GM12878 (cell line): ENCODE data around the gene DCC. TPM values are rescaled to one million over a fixed set of nuclear protein-coding genes. Genes with fewer than 3 reads are reported as not detected.

Experiments used
- ATAC-seq: fragments of 200-7000 bp; cut with Tn5 transposase; 3 replicates; pipeline ENCODE4 v1.9.1; 2020; ENCODE audit warnings: mild to moderate bottlenecking, moderate library complexity
- BruUV-seq: library from RNA; stranded (reverse); fragments of 400-500 nt; replicated peaks from 2 replicates; lab custom pipeline; 2021; lab: Mats Ljungman, UMichigan
- CTCF ChIA-PET: fragments of 300-600 bp; sonication (Branson Sonifier 250); formaldehyde crosslinking; extraction: SDS; loops from one replicate; lab custom pipeline; 2021; ENCODE audit warnings: inconsistent platforms; lab: Yijun Ruan, JAX
- POLR2A ChIA-PET: fragments of 350-600 bp; formaldehyde crosslinking; extraction: SDS; loops from one replicate; lab custom pipeline; 2021; ENCODE audit warnings: inconsistent platforms; lab: Charles Lee
- RAD21 ChIA-PET: fragments of 300-600 bp; sonication (Branson Sonifier 250); formaldehyde crosslinking; loops from one replicate; lab custom pipeline; 2023; ENCODE audit warnings: antibody characterized with exemption; ENCODE audit not compliant: unreplicated experiment; lab: Charles Lee
- SMC1A ChIA-PET: fragments of 300-600 bp; sonication (Branson Sonifier 250); formaldehyde crosslinking; loops from one replicate; lab custom pipeline; 2023; ENCODE audit not compliant: unreplicated experiment, uncharacterized antibody; lab: Charles Lee
- DNase-seq: peaks from one replicate; pipeline ENCODE4 v3.0.0-alpha.2; 2011; ENCODE audit warnings: low read depth, low spot score
- FAIRE-seq: peaks from 3 replicates; lab custom pipeline; 2011; peaks lifted over from hg19 to GRCh38; lab: Jason Lieb, UNC
- H2AFZ ChIP-seq: 2 replicates; pipeline ENCODE4 v1.6.0; 2011; ENCODE audit warnings: low read depth, low read length, control low read depth; ENCODE audit not compliant: control insufficient read depth
- H3K27ac ChIP-seq: 2 replicates; pipeline ENCODE4 v1.5.1; 2011; ENCODE audit warnings: control low read depth; ENCODE audit not compliant: control insufficient read depth, insufficient read depth
- H3K27me3 ChIP-seq, 2 experiments: replicated peaks in 1 of 2; 2 replicates each; pipeline versions ENCODE4 v1.6.0 to v1.6.1; 2011; ENCODE audit warnings: low read length in 1 of 2; ENCODE audit not compliant: control insufficient read depth in 2 of 2, insufficient read depth in 2 of 2
- H3K36me3 ChIP-seq, 2 experiments: 2 replicates each; pipeline ENCODE4 v1.5.1; 2011; ENCODE audit warnings: low read length in 1 of 2; ENCODE audit not compliant: control insufficient read depth in 2 of 2, insufficient read depth in 2 of 2
- H3K4me1 ChIP-seq: 2 replicates; pipeline ENCODE4 v1.6.1; 2011; ENCODE audit warnings: mild to moderate bottlenecking, low read length, moderate library complexity, mixed read lengths; ENCODE audit not compliant: control insufficient read depth, insufficient read depth
- H3K4me2 ChIP-seq: 2 replicates; pipeline ENCODE4 v1.6.0; 2011; ENCODE audit warnings: control low read depth; ENCODE audit not compliant: control insufficient read depth, insufficient read depth
- H3K4me3 ChIP-seq: fragments of 200-600 bp; sonication (generic); 2 replicates; pipeline ENCODE4 v1.5.1; 2016
- H3K79me2 ChIP-seq: 2 replicates; pipeline ENCODE4 v1.6.0; 2011; ENCODE audit warnings: low read length; ENCODE audit not compliant: control insufficient read depth, insufficient read depth
- H3K9ac ChIP-seq: 2 replicates; pipeline ENCODE4 v1.8.0; 2011; ENCODE audit warnings: low read length, control low read depth, mixed read lengths; ENCODE audit not compliant: control insufficient read depth, insufficient read depth
- H3K9me3 ChIP-seq: replicated peaks from 3 replicates; pipeline ENCODE4 v1.5.1; 2011; ENCODE audit warnings: mild to moderate bottlenecking, low read length; ENCODE audit not compliant: control insufficient read depth, insufficient read depth
- H4K20me1 ChIP-seq: 2 replicates; pipeline ENCODE4 v1.6.0; 2011; ENCODE audit not compliant: control insufficient read depth, insufficient read depth
- CBFB ChIP-seq: IDR thresholded peaks from 2 replicates; pipeline ENCODE4 v1.6.1; 2016; ENCODE audit warnings: antibody characterized with exemption, low read depth
- CHD1 ChIP-seq: IDR thresholded peaks from 2 replicates; pipeline ENCODE4 v1.6.1; 2012; ENCODE audit warnings: low read depth, low read length, improper control_type of control experiment
- CREB1 ChIP-seq: IDR thresholded peaks from 2 replicates; pipeline ENCODE4 v1.6.1; 2012; ENCODE audit warnings: low read depth, mild to moderate bottlenecking, inconsistent platforms
- CREM ChIP-seq: IDR thresholded peaks from 2 replicates; pipeline ENCODE4 v1.6.1; 2014; ENCODE audit warnings: antibody characterized with exemption, low read depth
- PML ChIP-seq: IDR thresholded peaks from 2 replicates; pipeline ENCODE4 v1.6.1; 2012; ENCODE audit warnings: low read length, inconsistent platforms
- TCF7 ChIP-seq: IDR thresholded peaks from 2 replicates; pipeline ENCODE4 v1.6.1; 2014; ENCODE audit warnings: antibody characterized with exemption, borderline replicate concordance
- ZNF622 ChIP-seq: fragments of 450-650 bp; IDR thresholded peaks from 2 replicates; pipeline ENCODE4 v1.6.1; 2017; ENCODE audit warnings: mild to moderate bottlenecking, inconsistent platforms
- WGBS: methylation state at CpG from one replicate; pipeline ENCODE4 v1.1.6; 2016; ENCODE audit warnings: low lambda C conversion rate; ENCODE audit not compliant: insufficient replicate concordance, insufficient coverage; ENCODE audit errors: missing lambda C conversion rate; 5-methylcytosine and 5-hydroxymethylcytosine counted together
- in situ Hi-C: fragments of 300-500 bp; cut with MboI; formaldehyde crosslinking; loops from 9 replicates; pipeline ENCODE4 v1.14.3; 2018; ENCODE audit warnings: mixed read lengths
- intact Hi-C: fragments of 100-400 bp; cut with micrococcal nuclease; formaldehyde crosslinking; loops from one replicate; pipeline ENCODE4 v1.14.2; 2022; ENCODE audit not compliant: unreplicated experiment
- polyA plus RNA-seq, 11 experiments: library from polyadenylated mRNA; depleted of rRNA in 4 of 11; unstranded in 6 of 11; stranded (reverse) in 5 of 11; fragments of >200 nt; fragmentation: Nextera tagmentation in 4 of 11; fragmentation: Illumina TruSeq in 1 of 11; extraction: Ambion mirVana in 4 of 11; extraction: Trizol in 1 of 11; gene quantifications; 1 replicate in 1 of 11; 2 replicates in 10 of 11; pipeline versions ENCODE4 v1.2.1 to v1.2.3, GENCODE V29; 2011 to 2016; ENCODE audit warnings: inconsistent platforms in 2 of 11, missing spikeins in 2 of 11, low read depth in 1 of 11
- total RNA-seq, 4 experiments: library from RNA; depleted of rRNA in 3 of 4; stranded (reverse); fragments of >200 nt in 3 of 4; fragmentation: Illumina TruSeq in 1 of 4; extraction: Trizol in 1 of 4; gene quantifications; 2 replicates each; pipeline versions ENCODE4 v1.2.1 to v1.2.3, GENCODE V29; 2013 to 2021

DCC gene
- total and polyA plus RNA-seq, 10 of the 15 experiments (the other 5 are each of a cell fraction or from before 2014, with no cell fraction given) = 0.01 TPM; not detected in 9

DNA sequence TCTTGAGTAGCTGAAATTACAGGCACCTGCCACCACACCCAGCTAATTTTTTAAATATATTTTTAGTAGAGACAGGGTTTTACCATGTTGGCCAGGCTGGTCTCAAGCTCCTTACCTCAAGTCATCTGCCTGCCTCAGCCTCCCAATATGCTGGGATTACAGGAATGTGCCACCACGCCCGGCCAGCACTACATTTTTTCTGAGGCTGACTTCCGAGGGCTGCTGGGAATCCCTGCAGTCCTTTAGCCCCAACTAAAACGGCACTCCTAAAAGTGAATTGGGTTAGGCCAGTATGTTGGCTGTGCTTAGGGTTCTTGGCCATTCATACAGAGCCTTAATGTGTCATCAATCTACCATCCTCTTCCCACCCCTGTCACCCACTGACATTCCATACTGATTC is 375.4 kb downstream of the DCC start:
- H3K27ac ChIP-seq = no peak overlapping the region
- no peaks in the 10 kb centered on the region for H3K9me3 ChIP-seq
- FAIRE-seq (no peak), DNase-seq (no peak), ATAC-seq (no peak)
- intact Hi-C loops = loop anchor here (10.0 kb wide), 1 partner anchor 189 kb away; no protein-coding TSS in a partner anchor
- no peaks in the 10 kb centered on the region for H3K79me2 ChIP-seq
- WGBS = 0% methylated on average over 4 of the region's 4 CpGs
- TF ChIP-seq PML (no peak), ZNF622 (no peak)
- SMC1A ChIA-PET = no interaction called here
- H3K4me1 ChIP-seq = no peaks in the 10 kb centered on the region
- POLR2A ChIA-PET = interaction anchor here (0.6 kb wide), 1 partner anchor 832 kb away, joined by 3 read pairs; no protein-coding TSS in a partner anchor
- no peaks in the 10 kb centered on the region for H4K20me1 ChIP-seq
- RAD21 ChIA-PET = no interaction called here
- no peak overlapping the region for H2AFZ ChIP-seq
- in situ Hi-C loops = no loop called here
- H3K36me3 ChIP-seq = no peaks in the 10 kb centered on the region
- CTCF ChIA-PET = no interaction called here
- no peak overlapping the region for H3K4me2 ChIP-seq
- H3K27me3 ChIP-seq = no peaks in the 10 kb centered on the region
- no TSS peak for BruUV-seq
- no peak overlapping the region for H3K9ac ChIP-seq
- no peak overlapping the region for H3K4me3 ChIP-seq

DNA sequence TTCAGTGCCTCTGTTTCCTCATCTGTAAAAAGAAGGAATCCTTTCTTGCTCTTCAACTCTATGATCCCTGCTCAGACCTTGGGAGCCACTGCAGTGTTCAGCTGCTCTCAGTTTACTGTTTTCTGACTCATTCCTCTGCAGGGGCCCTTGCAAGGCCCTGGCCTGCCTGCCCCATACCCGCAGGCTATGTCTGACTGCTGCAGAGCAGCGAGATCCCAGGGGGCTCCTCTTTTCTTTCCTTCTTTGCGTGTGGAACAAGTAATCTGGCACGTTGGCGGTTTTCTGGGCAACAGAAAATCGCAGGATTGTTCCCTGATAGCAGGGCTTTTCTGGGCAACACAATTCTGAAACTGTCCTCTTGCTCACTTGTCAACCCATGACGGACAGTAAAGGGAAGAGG is 376.0 kb downstream of the DCC start:
- no peak for TF ChIP-seq CREM
- no peak for TF ChIP-seq CBFB
- TF ChIP-seq TCF7 = no peak
- TF ChIP-seq CHD1 = no peak
- no peak for TF ChIP-seq CREB1
- TF ChIP-seq, all 136 proteins: peak for 0
- H3K4me3 ChIP-seq = no peak overlapping the region
- no TSS peak for BruUV-seq
- intact Hi-C loops (loop anchor here (10.0 kb wide), 1 partner anchor 189 kb away; no protein-coding TSS in a partner anchor), in situ Hi-C loops (no loop called here)
- H4K20me1 ChIP-seq = no peaks in the 10 kb centered on the region
- no peak overlapping the region for H3K27ac ChIP-seq
- H3K79me2 ChIP-seq = no peaks in the 10 kb centered on the region
- 2% methylated on average over 6 of the region's 7 CpGs for WGBS
- POLR2A ChIA-PET = interaction anchor here (0.7 kb wide), 1 partner anchor 26 kb away, joined by 3 read pairs; no protein-coding TSS in a partner anchor
- H3K9ac ChIP-seq = no peak overlapping the region
- CTCF ChIA-PET = no interaction called here
- H3K9me3 ChIP-seq = no peaks in the 10 kb centered on the region
- no peaks in the 10 kb centered on the region for H3K4me1 ChIP-seq
- no peaks in the 10 kb centered on the region for H3K27me3 ChIP-seq
- FAIRE-seq = no peak
- no peak for ATAC-seq
- RAD21 ChIA-PET = no interaction called here
- H2AFZ ChIP-seq = no peak overlapping the region
- H3K4me2 ChIP-seq = no peak overlapping the region
- SMC1A ChIA-PET = no interaction called here
- no peaks in the 10 kb centered on the region for H3K36me3 ChIP-seq
- DNase-seq = no peak
